GM21717 (cell line): ENCODE data around the gene ZNF700.
"Not testable (repeated sequence)": the region's sequence is repeated elsewhere in the genome, so short reads cannot be mapped to it uniquely, and the experiment has no call there.

Source experiments
- ATAC-seq: cut with Tn5 transposase; IDR thresholded peaks from one replicate; pipeline ENCODE4 v1.9.1; 2021; ENCODE audit warnings: mild to moderate bottlenecking, moderate library complexity; ENCODE audit not compliant: unreplicated experiment

Gene ZNF700

GRCh38 chr19:11987405-11988281 is 62.7 kb downstream of the ZNF700 start:
- ATAC-seq = peak; percentile 79

DNA sequence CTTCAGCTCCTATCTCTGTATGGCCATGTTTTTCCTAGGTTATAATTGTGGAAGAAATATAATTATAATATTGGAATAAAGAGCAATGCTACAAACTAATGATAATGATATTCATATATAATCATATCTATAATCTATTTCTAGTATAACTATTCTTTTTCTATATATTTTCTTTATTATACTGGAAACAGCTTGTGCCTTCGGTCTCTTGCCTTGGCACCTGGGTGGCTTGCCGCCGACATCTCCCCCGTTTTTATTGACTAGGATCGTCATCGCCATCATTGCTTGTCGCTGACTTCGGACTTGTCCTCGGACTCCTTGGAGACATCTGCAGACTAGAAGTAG is 64.2 kb downstream of the ZNF700 start:
- no peak for ATAC-seq

GRCh38 chr19:11991921-11992320 is 67.0 kb downstream of the ZNF700 start:
- ATAC-seq = not testable (repeated sequence)

DNA sequence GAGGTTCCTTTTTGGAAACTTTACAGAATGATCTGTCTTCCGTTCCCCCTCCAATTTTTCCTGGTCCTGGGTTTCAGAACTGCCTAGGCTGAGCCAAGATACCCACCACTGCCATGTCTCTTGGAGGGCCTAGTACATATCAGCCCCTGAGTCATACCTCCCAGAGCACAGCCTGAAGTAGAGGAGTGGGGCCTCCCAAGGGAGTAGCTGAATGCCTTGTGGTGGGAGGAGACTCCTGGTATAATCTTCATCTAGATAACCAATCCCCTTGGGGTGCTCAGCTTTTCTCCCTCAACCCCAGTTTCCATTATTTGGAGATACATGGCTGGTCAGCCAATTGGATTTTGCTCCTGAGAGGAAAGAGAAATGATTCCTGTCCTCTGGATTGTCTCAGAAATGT is 70.3 kb downstream of the ZNF700 start:
- no peak for ATAC-seq
